Thoracic aorta (tissue), 2 donors: Measurements from ENCODE around the gene BORCS5. TPM values are rescaled to one million over a fixed set of nuclear protein-coding genes. Genes with fewer than 3 reads are reported as not detected.

Experiments
- ATAC-seq: fragments of 150-250 bp; one replicate; pipeline ENCODE4 v1.8.0; 2017; ENCODE audit warnings: low read depth; ENCODE audit not compliant: insufficient number of reproducible peaks, low FRiP score
- DNase-seq: peaks from one replicate; pipeline ENCODE4 v3.0.0-alpha.2; 2020; ENCODE audit warnings: low spot score
- H3K27ac ChIP-seq, 2 donors: fragments of 200-600 bp; sonication (generic); 1 replicate in 1 of 2; 2 replicates in 1 of 2; pipeline ENCODE4 v1.5.1; 2016; ENCODE audit warnings: mild to moderate bottlenecking in 2 of 2, moderate library complexity in 2 of 2
- H3K27me3 ChIP-seq: fragments of 200-600 bp; sonication (generic); replicated peaks from 2 replicates; pipeline ENCODE4 v1.6.0; 2016; ENCODE audit warnings: mild to moderate bottlenecking; ENCODE audit not compliant: insufficient read depth
- H3K36me3 ChIP-seq: fragments of 200-600 bp; sonication (generic); one replicate; pipeline ENCODE4 v1.5.1; 2016
- H3K4me1 ChIP-seq, 2 donors: fragments of 200-600 bp; sonication (generic); 1 replicate in 1 of 2; 2 replicates in 1 of 2; pipeline versions ENCODE4 v1.5.1 to v1.6.0; 2016; ENCODE audit warnings: low read depth in 2 of 2, mild to moderate bottlenecking in 1 of 2; ENCODE audit not compliant: control insufficient read depth in 1 of 2
- H3K4me3 ChIP-seq: fragments of 200-600 bp; sonication (generic); 2 replicates; pipeline ENCODE4 v1.5.1; 2016; ENCODE audit warnings: mild to moderate bottlenecking
- H3K9me3 ChIP-seq: fragments of 200-600 bp; sonication (generic); 2 replicates; pipeline ENCODE4 v1.5.1; 2016
- total RNA-seq, 2 donors: library from RNA; depleted of rRNA; stranded (reverse); fragments of >200 nt; gene quantifications; one replicate each; pipeline versions ENCODE4 v1.1.0 to v1.2.3, GENCODE V29; 2016
- TF ChIP-seq, protein P1 (sequence below): fragments of 200-600 bp; sonication (generic); IDR thresholded peaks from one replicate; pipeline ENCODE4 v1.5.1; 2019; ENCODE audit warnings: antibody characterized with exemption

Gene BORCS5
- total RNA-seq, 2 donors from 2014 or later: 20.6 to 27.1 TPM

DNA sequence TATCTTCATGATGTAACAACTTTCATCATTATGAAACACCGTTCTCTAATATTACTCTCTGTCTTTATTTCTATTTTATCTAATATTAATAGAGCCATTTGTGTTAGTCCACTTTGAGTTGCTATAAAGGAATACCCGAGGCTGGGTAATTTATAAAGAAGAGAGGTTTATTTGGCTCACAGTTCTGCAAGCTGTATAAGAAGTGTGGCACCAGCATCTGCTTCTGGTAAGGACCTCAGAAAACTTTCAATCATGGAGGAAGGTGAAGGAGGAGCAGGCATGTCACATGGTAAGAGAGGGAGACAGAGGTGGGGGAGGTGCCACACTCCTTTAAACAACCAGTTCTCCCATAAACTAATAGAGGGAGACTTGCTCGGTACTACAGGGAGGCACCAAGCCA lies 25.1 kb downstream of the BORCS5 start:
- H3K36me3 ChIP-seq: no peaks in the 10 kb centered on the region
- H3K4me1 ChIP-seq: peaks cover 20 to 21% of the 10 kb centered on the region in 2 donors
- H3K4me3 ChIP-seq: no peak overlapping the region
- no peaks in the 10 kb centered on the region for H3K27me3 ChIP-seq
- TF ChIP-seq, protein P1, sequence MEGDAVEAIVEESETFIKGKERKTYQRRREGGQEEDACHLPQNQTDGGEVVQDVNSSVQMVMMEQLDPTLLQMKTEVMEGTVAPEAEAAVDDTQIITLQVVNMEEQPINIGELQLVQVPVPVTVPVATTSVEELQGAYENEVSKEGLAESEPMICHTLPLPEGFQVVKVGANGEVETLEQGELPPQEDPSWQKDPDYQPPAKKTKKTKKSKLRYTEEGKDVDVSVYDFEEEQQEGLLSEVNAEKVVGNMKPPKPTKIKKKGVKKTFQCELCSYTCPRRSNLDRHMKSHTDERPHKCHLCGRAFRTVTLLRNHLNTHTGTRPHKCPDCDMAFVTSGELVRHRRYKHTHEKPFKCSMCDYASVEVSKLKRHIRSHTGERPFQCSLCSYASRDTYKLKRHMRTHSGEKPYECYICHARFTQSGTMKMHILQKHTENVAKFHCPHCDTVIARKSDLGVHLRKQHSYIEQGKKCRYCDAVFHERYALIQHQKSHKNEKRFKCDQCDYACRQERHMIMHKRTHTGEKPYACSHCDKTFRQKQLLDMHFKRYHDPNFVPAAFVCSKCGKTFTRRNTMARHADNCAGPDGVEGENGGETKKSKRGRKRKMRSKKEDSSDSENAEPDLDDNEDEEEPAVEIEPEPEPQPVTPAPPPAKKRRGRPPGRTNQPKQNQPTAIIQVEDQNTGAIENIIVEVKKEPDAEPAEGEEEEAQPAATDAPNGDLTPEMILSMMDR: no peak
- H3K27ac ChIP-seq: no peak overlapping the region
- DNase-seq (no peak), ATAC-seq (no peak)
- H3K9me3 ChIP-seq: no peaks in the 10 kb centered on the region

DNA sequence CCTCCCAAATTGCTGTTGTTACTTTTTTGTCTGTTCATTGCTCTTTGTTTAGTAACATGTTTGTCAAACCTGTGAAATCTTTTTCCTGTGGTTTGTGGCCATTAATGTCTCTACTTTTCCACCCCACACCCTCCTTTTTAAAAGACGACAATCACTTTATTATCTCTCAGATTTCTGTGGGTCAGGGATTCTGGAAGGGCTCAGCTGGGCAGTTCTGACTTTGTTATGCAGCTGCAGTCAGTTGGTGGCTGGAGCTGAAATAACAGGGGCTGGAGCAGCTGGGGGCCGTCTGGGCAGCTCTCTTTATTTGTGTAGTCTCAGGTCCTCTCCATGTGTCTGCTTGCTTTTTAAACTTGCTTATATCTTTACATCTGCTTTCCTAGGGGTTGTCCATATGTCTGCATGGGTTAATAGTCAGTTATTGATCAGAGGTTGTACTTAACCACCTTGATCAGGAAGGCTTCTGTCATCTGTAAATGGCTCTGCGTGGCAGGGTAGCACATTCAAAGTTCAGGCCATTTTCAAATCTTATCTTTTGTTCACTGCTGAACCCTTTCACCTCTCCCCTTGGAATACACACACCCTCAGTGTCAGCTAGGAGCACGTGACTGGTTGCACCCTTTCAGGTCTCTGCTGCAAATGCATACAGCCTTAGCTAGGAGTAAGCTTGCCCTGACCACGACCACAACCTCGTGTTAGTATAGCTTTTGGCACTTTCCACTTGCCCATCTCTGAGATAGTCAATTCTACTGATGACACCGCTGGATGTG lies 27.9 kb downstream of the BORCS5 start:
- no peaks in the 10 kb centered on the region for H3K9me3 ChIP-seq
- H3K27me3 ChIP-seq: no peaks in the 10 kb centered on the region
- TF ChIP-seq, protein P1: no peak
- H3K36me3 ChIP-seq: no peaks in the 10 kb centered on the region
- no peak overlapping the region for H3K4me3 ChIP-seq
- peaks cover 25 to 41% of the 10 kb centered on the region in 2 donors for H3K4me1 ChIP-seq
- DNase-seq (no peak), ATAC-seq (no peak)
- H3K27ac ChIP-seq: no peak overlapping the region

DNA sequence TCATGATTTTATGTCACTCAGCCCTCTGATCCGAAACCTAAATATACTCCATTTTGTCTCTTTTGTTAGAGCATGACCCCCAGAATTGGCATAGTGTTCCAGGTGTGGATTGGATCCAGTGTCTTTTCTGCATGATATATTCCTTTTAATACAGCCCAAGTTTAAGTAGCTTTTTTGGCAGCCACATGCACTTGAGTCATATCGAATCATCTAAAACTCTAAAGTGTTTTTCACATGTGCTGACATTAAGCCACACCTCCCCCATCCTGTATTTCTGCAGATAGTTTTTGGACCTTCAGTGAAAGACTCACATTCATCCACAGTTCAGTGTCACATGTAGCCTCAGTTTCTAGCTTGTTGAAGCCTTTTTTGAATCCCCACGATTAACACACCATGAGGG lies 30.6 kb downstream of the BORCS5 start:
- Histone ChIP-seq H3K9me3 (no peaks in the 10 kb centered on the region), H3K27ac (no peak overlapping the region), H3K36me3 (no peaks in the 10 kb centered on the region), H3K4me3 (no peak overlapping the region), H3K27me3 (no peaks in the 10 kb centered on the region), H3K4me1 (peaks cover 12 to 28% of the 10 kb centered on the region in 2 donors)
- ATAC-seq: no peak
- TF ChIP-seq, protein P1: no peak
- DNase-seq: no peak

DNA sequence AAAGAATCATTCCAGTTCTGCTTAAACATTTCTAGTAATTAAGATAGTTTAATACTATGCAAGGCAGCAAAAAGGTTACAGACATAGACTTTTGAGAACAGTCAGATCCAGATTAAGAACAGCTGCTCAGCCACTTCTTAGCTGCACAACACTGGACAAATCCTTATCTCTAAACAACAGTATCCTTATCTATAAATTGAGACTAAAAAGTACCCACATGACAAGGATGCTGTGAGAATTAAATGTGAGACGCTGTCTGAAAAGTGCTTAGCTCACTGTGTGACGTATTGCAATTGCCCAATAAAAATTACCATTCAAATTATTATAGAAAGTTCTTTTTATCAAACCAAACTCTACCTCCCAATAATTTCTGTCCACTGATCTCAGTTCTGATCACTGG lies 35.5 kb downstream of the BORCS5 start:
- Histone ChIP-seq H3K27me3 (no peaks in the 10 kb centered on the region), H3K27ac (no peak overlapping the region), H3K9me3 (no peaks in the 10 kb centered on the region), H3K4me1 (peaks cover 12 to 31% of the 10 kb centered on the region in 2 donors), H3K4me3 (no peak overlapping the region), H3K36me3 (no peaks in the 10 kb centered on the region)
- TF ChIP-seq, protein P1: no peak
- ATAC-seq (no peak), DNase-seq (no peak)

DNA sequence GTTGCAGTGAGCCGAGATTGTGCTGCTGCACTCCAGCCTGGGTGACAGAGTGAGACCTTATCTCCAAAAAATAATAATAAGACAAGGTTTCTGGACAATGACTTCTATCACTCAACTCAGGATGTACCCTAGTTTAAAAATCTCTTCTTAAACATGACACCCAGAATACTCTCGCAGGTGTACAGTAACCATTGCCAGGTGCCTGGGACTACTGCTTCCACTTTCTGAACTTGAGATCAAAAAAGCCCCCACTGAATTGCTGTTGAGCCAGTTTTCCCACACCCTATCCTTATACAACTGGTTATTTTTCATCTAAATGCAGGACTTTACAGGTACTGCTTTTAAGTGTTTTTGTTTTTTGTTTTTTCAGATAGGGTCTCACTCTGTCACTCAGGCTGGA lies 36.3 kb downstream of the BORCS5 start:
- Histone ChIP-seq H3K9me3 (no peaks in the 10 kb centered on the region), H3K4me1 (peaks cover 14 to 28% of the 10 kb centered on the region in 2 donors), H3K4me3 (no peak overlapping the region), H3K36me3 (no peaks in the 10 kb centered on the region), H3K27ac (no peak overlapping the region), H3K27me3 (no peaks in the 10 kb centered on the region)
- ATAC-seq: no peak
- DNase-seq: no peak
- TF ChIP-seq, protein P1: no peak
